Suppressor macrophage (primary cell): Measurements from ENCODE around the gene ESPNL.

Experiments
- DNase-seq, 4 experiments: peaks; one replicate each; pipeline ENCODE4 v3.0.0-alpha.2; 2020 to 2022

The ESPNL gene

DNA sequence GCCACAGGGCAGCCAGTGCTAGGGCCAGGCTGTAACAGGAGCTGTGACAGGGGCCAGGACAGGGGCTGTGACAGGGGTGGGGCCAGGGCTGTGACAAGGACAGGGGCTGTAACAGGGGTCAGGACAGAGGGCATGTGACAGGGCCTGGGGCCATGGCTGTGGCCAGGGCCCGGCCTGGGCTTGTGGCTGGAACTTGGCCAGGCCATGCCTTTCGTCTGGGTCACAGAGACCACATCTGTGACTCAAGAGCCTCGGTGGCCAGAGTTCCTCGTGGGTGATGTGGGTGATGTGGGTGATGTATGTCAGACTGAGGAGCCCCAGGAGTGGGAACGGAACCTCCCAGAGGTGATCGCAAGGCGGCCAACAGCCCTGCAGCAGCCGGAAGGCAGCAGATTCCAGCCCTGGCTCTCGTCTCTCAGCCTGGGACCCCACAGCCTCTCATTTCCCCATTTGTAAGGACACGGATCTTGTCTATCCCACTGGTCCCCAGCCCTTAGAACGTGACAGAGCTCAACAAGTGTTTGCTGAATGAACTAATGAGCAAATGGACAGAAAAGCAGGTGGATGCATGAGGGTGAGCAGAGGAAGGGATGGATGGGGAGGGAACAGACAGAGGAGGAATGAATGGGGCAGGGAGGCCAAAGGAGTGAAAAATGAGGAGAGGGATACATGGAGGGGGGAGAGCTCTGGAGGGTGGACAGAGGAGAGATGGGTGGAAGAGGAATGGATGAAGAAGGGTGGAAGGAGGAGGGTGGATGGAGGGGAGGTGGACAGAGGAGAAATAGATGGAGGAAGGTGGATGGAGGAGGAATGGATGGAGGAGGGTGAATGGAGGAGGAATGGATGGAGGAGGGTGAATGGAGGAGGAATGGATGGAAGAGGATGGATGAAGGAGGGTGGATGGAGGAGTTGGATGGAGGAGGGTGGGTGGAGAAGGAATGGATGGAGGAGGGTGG lies 17.3 kb downstream of the ESPNL start:
- no peak for DNase-seq

- no peak for DNase-seq
These were observed 19.8 kb downstream of the ESPNL start for GRCh38 chr2:238119756-238120462.

- no peak for DNase-seq
These were observed 20.5 kb downstream of the ESPNL start for GRCh38 chr2:238120463-238121298.

GRCh38 chr2:238121511-238122286 lies 21.6 kb downstream of the ESPNL start:
- no peak for DNase-seq

DNA sequence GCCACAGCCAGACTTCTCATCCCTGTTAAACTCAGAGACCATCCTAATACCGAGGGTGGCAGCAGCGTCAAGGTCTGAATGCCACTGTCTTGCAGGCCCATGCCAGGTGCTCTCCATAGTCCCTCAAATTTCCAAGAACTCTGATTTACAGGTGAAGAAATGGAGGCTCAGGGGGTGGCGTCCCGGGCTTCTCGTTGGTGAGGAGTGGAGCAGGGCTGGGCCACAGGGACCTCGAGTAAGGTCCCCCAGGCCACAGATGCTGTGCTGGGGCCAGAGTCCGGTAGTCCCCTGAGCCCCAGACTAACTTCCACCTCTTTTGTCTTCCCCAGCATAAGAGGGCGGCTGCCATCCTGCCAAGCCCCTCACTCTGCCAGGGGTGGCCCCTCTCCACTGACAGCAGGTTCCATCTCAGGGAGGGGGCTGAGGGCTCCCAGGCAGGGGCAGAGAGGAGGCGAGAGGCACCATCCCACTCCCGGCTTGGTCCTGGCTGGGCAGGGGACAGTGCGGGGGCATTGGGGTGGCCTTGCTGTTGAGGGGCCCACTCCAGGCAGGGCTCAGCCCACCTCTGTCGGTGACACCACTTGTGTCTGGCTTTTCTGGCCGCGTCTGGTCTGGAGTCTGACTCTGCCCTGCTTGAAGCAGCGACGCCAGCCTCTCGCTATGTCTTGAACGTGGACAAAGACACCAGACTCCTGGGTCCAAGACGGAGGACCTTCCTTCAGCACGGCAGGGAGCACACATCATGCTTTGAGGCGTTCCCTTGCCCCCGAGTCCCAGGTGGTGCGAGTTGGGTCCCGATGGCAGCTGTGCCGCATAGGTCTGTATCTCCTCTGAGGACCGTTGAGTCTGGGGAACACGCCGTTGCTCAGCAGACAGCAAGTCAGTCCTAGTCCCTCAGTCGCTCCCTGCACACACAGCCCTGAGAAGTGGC lies 22.4 kb downstream of the ESPNL start:
- DNase-seq = no peak

- DNase-seq = no peak
These were observed 23.3 kb downstream of the ESPNL start for GRCh38 chr2:238123218-238123971.

DNA sequence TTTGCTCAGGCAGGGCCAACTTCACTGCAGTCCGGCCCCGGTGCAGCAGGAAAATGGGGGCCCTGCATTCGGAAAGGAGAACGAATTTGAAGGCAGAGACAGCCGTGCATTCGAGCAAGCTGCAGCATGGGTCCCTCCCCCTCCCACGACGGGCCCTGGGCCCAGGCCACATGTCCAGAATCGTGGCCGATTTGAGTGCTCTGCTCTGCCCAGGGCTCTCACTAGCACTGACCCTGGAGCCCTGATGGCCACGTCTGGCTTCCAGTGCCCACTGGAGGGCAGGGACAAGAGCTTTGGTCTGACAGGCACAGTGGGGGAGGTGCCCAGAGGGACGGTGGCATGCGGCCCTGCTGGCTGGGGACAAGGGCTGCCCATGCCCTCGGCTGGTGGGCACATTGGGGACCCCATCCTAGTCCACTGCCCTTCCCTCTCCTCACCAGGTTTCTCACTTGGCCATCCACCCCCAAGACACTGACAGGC lies 23.9 kb downstream of the ESPNL start:
- DNase-seq = no peak

DNA sequence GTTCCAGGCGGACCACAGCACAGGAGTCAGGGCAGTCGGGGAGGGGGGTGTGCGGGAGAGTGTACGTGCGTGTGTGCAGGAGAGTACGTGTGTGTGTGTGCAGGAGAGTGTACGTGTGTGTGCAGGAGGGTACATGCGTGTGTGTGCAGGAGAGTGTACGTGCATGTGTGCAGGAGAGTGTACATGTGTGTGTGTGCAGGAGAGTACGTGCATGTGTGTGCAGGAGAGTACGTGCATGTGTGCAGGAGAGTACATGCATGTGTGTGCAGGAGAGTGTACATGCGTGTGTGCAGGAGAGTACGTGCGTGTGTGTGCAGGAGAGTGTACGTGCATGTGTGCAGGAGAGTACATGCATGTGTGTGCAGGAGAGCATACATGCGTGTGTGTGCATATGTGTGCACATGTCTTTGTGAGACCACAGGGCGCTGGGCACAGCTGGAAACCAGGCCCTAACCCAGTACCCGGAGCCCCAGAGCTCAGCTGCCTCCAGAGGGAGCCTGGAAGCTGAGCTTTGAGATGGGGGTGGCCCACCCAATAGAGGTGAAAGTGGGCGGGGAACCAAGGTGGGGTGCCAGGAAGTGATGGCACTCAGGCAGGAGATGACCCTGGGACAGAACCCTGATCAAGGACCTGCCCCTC lies 24.5 kb downstream of the ESPNL start:
- DNase-seq = no peak

DNA sequence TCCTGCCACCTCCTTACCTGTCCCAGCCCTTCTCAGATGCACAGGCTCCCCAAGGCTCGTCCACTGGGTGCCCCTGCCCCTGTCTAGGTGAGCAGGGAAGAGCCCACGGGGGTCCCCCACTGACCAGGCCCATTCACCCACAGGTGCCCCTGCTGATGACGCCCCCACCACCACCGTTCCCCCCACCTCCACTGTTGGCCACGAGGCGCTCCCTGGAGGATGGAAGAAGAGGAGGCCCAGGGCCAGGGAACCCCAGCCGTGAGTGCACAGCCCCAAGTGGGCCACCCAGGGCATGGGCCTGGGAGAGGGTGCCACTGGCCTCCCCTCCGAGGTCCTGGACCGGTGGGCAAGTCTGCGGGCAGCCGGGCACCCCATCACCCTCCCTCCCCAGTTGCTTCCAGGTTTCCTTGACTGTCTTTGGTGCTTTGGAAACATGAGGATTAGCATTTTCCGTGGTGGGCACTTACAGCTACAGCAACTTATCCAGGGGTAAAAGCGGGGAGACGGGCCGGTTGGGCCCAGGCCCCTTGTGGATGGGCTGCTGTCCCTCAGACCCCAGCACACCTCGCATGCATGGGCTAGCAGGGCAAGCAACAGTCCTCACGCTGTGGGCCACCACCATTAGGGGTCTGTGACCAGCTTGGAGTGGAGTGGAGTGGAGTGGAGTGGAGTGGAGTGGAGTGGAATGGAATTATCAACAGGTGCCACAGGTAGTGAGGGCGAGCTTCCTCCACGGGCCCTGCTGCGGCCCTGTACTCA lies 25.2 kb downstream of the ESPNL start:
- DNase-seq = no peak

- DNase-seq = no peak
These were observed 26.2 kb downstream of the ESPNL start for GRCh38 chr2:238126338-238126737.

- no peak for DNase-seq
These were observed 26.6 kb downstream of the ESPNL start for GRCh38 chr2:238126775-238127164.

DNA sequence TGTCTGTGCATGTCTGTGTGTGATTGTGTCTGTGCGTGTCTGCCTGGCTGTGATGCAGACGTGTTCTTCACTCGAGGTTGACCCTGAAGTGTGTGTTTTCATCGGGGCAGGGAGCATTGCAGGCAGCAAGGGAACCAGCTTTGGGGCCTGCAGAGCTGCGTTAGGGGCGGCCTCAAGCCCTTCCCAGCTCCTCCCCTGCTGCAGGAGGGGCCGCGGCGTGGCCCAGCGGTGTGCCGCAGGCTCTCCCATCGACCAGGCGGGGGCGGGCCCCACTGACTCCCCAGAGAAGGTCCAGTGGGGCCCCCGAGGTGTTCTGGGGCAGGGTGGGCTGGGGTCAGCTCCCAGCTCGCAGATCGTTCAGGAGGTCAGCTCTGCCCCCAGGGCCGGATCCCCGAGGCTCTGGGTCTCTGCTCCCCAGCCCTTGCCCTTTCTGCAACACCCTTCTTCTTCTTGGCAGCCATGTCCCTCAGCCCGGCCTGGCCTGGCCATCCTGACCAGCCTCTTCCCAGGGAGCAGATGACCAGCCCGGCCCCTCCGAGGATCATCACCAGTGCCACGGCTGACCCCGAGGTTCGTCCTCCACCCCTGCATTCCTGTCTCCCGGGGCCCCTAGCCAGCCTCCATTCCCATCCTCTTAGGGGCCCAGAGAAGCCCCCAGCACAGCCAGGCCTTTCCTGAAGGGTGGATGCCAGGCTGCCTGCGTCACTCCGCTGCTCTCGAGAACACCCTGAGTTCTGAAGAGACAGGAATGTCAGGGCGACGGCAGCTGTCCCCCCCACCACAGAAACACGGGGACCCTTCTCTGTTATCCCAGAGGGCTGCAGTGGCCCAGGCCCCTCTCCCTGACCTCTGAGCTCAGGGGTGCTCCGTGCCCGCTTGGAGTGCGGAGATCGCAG lies 27.3 kb downstream of the ESPNL start:
- DNase-seq = peak in 2 of 4 experiments; percentile 15 to 24

DNA sequence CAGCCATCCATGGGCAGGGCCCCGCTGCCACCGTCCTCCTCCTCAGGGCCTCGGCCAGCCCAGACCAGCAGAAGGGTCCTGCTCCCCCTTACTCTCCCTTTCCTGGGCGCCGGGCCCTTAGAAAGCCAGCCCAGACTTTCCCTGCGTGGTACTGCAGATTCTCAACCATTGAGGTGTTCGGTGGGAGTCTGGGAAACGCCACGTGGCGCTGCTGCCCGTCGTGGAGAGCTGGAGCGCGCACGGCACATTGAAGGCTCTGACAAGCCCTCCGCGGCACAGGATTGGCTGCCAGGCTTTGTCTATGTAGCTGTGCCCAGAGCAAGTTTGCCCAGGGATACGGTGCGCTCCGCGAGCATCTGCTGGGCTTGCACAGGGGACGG lies 27.9 kb downstream of the ESPNL start:
- no peak for DNase-seq

- DNase-seq = no peak
These were observed 28.4 kb downstream of the ESPNL start for GRCh38 chr2:238128534-238129001.

DNA sequence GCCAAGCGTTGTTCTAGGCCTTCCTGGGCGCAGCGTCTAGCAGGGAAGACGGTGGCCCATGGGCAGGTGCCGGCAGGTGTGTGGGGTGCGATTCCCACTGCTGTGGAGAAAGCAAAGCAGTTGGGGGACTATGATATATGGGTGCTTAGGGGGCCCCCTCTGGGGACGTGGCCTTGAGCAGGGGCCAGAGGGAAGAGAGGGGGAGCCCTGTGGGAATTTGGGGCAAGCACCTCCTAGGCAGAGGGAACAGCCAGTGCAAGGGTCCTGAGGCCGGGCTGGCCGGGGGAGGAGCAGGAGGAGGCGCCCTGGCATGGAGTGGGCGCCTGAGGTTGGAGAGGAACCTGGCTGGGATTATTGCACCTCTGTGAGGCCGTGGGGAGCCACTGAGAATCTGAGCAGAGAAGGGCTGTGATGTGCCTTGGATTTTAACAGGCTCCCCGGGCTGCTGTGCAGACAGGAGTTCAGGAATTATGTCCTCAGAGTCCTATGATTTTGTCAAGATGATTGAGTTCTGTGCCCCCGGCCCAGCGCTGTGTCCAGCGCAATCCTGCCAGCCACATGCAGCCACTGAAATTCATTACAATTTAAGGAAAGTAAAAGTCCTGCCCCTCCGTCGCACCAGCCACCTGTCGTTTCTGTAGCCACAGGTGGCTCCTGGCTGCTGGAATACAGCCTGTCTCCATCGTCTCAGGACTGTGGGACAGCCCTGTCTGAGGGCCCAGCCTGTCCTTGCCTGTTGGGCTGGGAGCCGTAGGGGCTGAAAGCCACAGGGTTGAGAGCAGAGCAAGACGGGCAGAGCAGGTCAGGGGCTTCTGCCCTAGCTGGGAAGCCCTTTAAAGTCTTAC lies 29.2 kb downstream of the ESPNL start:
- DNase-seq = no peak

DNA sequence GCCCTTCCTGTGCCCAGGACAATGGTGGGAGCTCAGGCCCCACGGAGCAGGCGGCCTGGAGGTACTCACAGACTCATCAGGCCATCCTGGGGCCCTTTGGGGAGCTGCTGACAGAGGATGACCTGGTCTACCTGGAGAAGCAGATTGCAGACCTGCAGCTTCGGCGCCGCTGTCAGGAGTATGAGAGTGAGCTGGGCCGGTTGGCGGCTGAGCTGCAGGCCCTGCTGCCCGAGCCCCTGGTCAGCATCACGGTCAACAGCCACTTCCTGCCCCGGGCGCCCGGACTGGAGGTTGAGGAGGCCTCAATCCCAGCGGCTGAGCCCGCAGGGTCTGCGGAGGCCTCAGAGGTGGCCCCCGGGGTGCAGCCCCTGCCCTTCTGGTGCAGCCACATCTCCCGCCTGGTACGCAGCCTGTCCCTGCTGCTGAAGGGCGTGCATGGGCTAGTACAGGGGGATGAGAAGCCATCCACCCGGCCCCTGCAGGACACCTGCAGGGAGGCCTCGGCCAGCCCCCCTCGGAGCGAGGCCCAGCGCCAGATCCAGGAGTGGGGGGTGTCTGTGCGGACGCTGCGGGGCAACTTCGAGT lies 30.1 kb downstream of the ESPNL start:
- DNase-seq = no peak
